ENCODE measurements around the gene BGLAP. TPM values are rescaled to one million over a fixed set of nuclear protein-coding genes. Genes with fewer than 3 reads are reported as not detected.

Gene BGLAP
- total RNA-seq, 1 donor from 2014 or later, result 0.99 TPM

Small RNA genes lying within 50 kb of the gene (small RNA-seq; reads per million reads assigned to genes)
- gene RF00568 (ENCODE audit: low replicate concordance), result not detected

Other genes with a start within 250 kb of the BGLAP start
- 186 TPM for gene SSR2, start 221.2 kb upstream of the BGLAP start, total RNA-seq
- 12.1 TPM for gene UBQLN4, start 188.4 kb upstream of the BGLAP start, total RNA-seq
- gene LAMTOR2, start 187.4 kb upstream of the BGLAP start, total RNA-seq, result 25.7 TPM
- gene RAB25, start 181.0 kb upstream of the BGLAP start, total RNA-seq, result 31.7 TPM
- gene MEX3A, start 159.7 kb upstream of the BGLAP start, total RNA-seq, result 6.6 TPM
- 429 TPM for gene LMNA, start 127.5 kb upstream of the BGLAP start, total RNA-seq
- 12.1 TPM for gene SEMA4A, start 88.6 kb upstream of the BGLAP start, total RNA-seq
- 6.6 TPM for gene SLC25A44, start 48.1 kb upstream of the BGLAP start, total RNA-seq
- gene PMF1, start 29.2 kb upstream of the BGLAP start, total RNA-seq, result 33.9 TPM
- gene PAQR6, start 5.9 kb downstream of the BGLAP start, total RNA-seq, result 0.79 TPM
- gene SMG5, start 40.6 kb downstream of the BGLAP start, total RNA-seq, result 29.8 TPM
- 14.6 TPM for gene TMEM79, start 42.1 kb downstream of the BGLAP start, total RNA-seq
- 23.2 TPM for gene GLMP, start 53.5 kb downstream of the BGLAP start, total RNA-seq
- gene VHLL, start 57.1 kb downstream of the BGLAP start, total RNA-seq, result not detected
- gene CCT3, start 96.1 kb downstream of the BGLAP start, total RNA-seq, result 173 TPM
- gene TSACC, start 96.3 kb downstream of the BGLAP start, total RNA-seq, result not detected
- gene RHBG, start 127.0 kb downstream of the BGLAP start, total RNA-seq, result 2.1 TPM